Liver (tissue), 3 donors: ENCODE measurements around the gene EFR3B.

Source experiments
- CTCF ChIP-seq: fragments of 150-350 bp; IDR thresholded peaks from 2 replicates; pipeline ENCODE4 v1.5.1; 2017; ENCODE audit warnings: improper control_type of control experiment, low read depth, low read length; ENCODE audit not compliant: missing input control
- SP1 ChIP-seq: IDR thresholded peaks from 2 replicates; pipeline ENCODE4 v1.6.1; 2018; ENCODE audit warnings: antibody characterized with exemption, mild to moderate bottlenecking
- donor health status: healthy.
- donor health status: healthy.

GRCh38 chr2:25039126-25039525 lies 2.8 kb upstream of the EFR3B start:
- TF ChIP-seq CTCF (no peak), SP1 (no peak)
